Heart left ventricle (tissue), 16 donors: ENCODE data around the gene PLPPR3. TPM values are rescaled to one million over a fixed set of nuclear protein-coding genes. Genes with fewer than 3 reads are reported as not detected.

ENCODE experiments used
- ATAC-seq, 4 donors: fragments of 200-7000 bp; cut with Tn5 transposase; one replicate each; pipeline ENCODE4 v1.9.1; 2020 to 2022; ENCODE audit warnings: moderate library complexity in 4 of 4, mild to moderate bottlenecking in 3 of 4, moderate number of reproducible peaks in 1 of 4
- DNase-seq, 5 donors: peaks; one replicate each; pipeline ENCODE4 v3.0.0-alpha.2; 2020
- H3K27ac ChIP-seq, 12 donors: fragments of 200-600 bp; sonication (generic) in 4 of 12; one replicate each; pipeline versions ENCODE4 v1.5.0 to v1.8.0; 2016 to 2022; ENCODE audit warnings: mild to moderate bottlenecking in 2 of 12
- H3K27me3 ChIP-seq, 9 donors: fragments of 200-600 bp; sonication (generic) in 2 of 9; one replicate each; pipeline versions ENCODE4 v1.5.1 to v1.8.0; 2016 to 2022; ENCODE audit warnings: mild to moderate bottlenecking in 3 of 9
- H3K36me3 ChIP-seq, 9 donors: fragments of 200-600 bp; sonication (generic) in 2 of 9; one replicate each; pipeline versions ENCODE4 v1.5.0 to v1.8.0; 2018 to 2022; ENCODE audit warnings: mild to moderate bottlenecking in 2 of 9
- H3K4me1 ChIP-seq, 12 donors: fragments of 200-600 bp; sonication (generic) in 4 of 12; one replicate each; pipeline versions ENCODE4 v1.5.0 to v1.8.0; 2016 to 2022; ENCODE audit warnings: mild to moderate bottlenecking in 3 of 12
- H3K4me3 ChIP-seq, 12 donors: fragments of 200-600 bp; sonication (generic) in 4 of 12; one replicate each; pipeline versions ENCODE4 v1.5.0 to v1.8.0; 2017 to 2022; ENCODE audit warnings: mild to moderate bottlenecking in 9 of 12, moderate library complexity in 4 of 12
- H3K9me3 ChIP-seq, 12 donors: fragments of 200-600 bp; sonication (generic) in 4 of 12; one replicate each; pipeline versions ENCODE4 v1.5.0 to v1.8.0; 2016 to 2022; ENCODE audit warnings: mild to moderate bottlenecking in 1 of 12
- CTCF ChIP-seq, 12 donors: fragments of 200-600 bp; sonication (generic) in 4 of 12; IDR thresholded peaks; one replicate each; pipeline versions ENCODE4 v1.5.0 to v1.8.0; 2018 to 2022; ENCODE audit warnings: antibody characterized with exemption in 12 of 12, mild to moderate bottlenecking in 5 of 12
- POLR2A ChIP-seq, 2 donors: fragments of 450-650 bp; IDR thresholded peaks; one replicate each; pipeline ENCODE4 v1.6.1; 2017; ENCODE audit warnings: antibody characterized with exemption in 2 of 2, mild to moderate bottlenecking in 2 of 2, moderate library complexity in 2 of 2
- WGBS, 4 donors: extraction: QIAGEN DNeasy Blood & Tissue Kit in 2 of 4; methylation state at CpG; one replicate each; pipeline versions ENCODE4 v1.1.5 to v1.1.7; 2013 to 2018; 5-methylcytosine and 5-hydroxymethylcytosine counted together
- intact Hi-C, 10 donors: fragments of 100-400 bp; cut with DNase I; formaldehyde crosslinking; loops; one replicate each; pipeline versions ENCODE4 v1.11.1 to v1.14.2; 2022
- polyA plus RNA-seq, 2 donors: library from polyadenylated mRNA; stranded (reverse); fragments of 200-250 nt; gene quantifications; one replicate each; pipeline ENCODE4 v1.2.3, GENCODE V29; 2013
- total RNA-seq, 9 donors: library from RNA; depleted of rRNA in 2 of 9; stranded (reverse); fragments of >200 nt in 2 of 9; fragmentation: NEBNext Ultra II Directional in 3 of 9; extraction: Animal tissue kit (Norgen Biotek cat#: 25700) in 3 of 9; gene quantifications; one replicate each; pipeline versions ENCODE4 v1.1.0 to v1.2.4, GENCODE V29; 2016 to 2023
- donor health status: ischemic (EF 13 %, LVEDD 7.1; RV severe dilation, severe dysfunction).
- donor health status: healthy with polysubstance abuse.
- donor health status: DM: no; HTN: yes; CAD: no.
- donor health status: DM: no; HTN: no; CAD: no.
- donor health status: ischemic (EF 25% LVEDD 6.9; RV normal size, moderate dysfunction).
- donor health status: ischemic (EF 25% LVEDD 5.7; RV mildly dilated, moderate dysfunction).
- donor health status: healthy.
- donor health status: DM: yes; HTN: yes; CAD: no.
- donor health status: ischemic (EF 35%, LVEDD 5.7; RV mildly dilated, moderate dysfunction).
- donor health status: nonischemic (EF 11% LVEDD 7.7; RV severe dilation, severe dysfunction).
- donor health status: DM: yes; HTN: yes; CAD: no.
- donor health status: PGD.
- donor health status: ischemic (EF 29% LVEDD 5.4; RV normal size, mild dysfunction).
- donor health status: nonischemic (EF 23%, LVEDD 6.1; RV moderate dilation, normal function).

The PLPPR3 gene
- total and polyA plus RNA-seq, 11 donors, result 0.10 to 0.50 (median 0.14) TPM; not detected in 8

GRCh38 chr19:835210-835810, 13.6 kb upstream of the PLPPR3 start:
- DNase-seq (no peak), ATAC-seq (peak in 2 of 4 donors; percentile 48 to 64)
- Histone ChIP-seq H3K36me3 (no peaks in the 10 kb centered on the region), H3K27me3 (peaks cover 0 to 40% (median 6%) of the 10 kb centered on the region in 9 donors), H3K27ac (no peak overlapping the region), H3K4me1 (peaks cover 0 to 10% (median 0%) of the 10 kb centered on the region in 12 donors), H3K9me3 (no peaks in the 10 kb centered on the region), H3K4me3 (no peak overlapping the region)
- 72 to 80% (median 77%) methylated on average over 31 to 36 of the region's 36 CpGs for WGBS, 4 donors
- TF ChIP-seq POLR2A (IDR thresholded peaks at IDR 0.05), result no peak
- no peak for TF ChIP-seq CTCF (IDR thresholded peaks at IDR 0.05)
- intact Hi-C loops, result no loop called here

- intact Hi-C loops, result no loop called here
- DNase-seq (no peak), ATAC-seq (peak in 1 of 4 donors; percentile 53)
- TF ChIP-seq CTCF (IDR thresholded peaks at IDR 0.05) (no peak), POLR2A (IDR thresholded peaks at IDR 0.05) (no peak)
- H3K4me3 ChIP-seq, result no peak overlapping the region
- peaks cover 0 to 5% (median 0%) of the 10 kb centered on the region in 12 donors for H3K4me1 ChIP-seq
- H3K27ac ChIP-seq, result no peak overlapping the region
- 48 to 59% (median 54%) methylated on average over 24 of the region's 24 CpGs for WGBS, 4 donors
- no peaks in the 10 kb centered on the region for H3K9me3 ChIP-seq
- H3K36me3 ChIP-seq, result no peaks in the 10 kb centered on the region
- H3K27me3 ChIP-seq, result peaks cover 0 to 47% (median 6%) of the 10 kb centered on the region in 9 donors
These were observed 12.5 kb upstream of the PLPPR3 start for GRCh38 chr19:834216-834615.

- Histone ChIP-seq H3K27ac (no peak overlapping the region), H3K4me1 (peaks cover 0 to 8% (median 0%) of the 10 kb centered on the region in 12 donors), H3K9me3 (no peaks in the 10 kb centered on the region), H3K4me3 (no peak overlapping the region), H3K27me3 (peaks cover 0 to 34% (median 6%) of the 10 kb centered on the region in 9 donors), H3K36me3 (no peaks in the 10 kb centered on the region)
- ATAC-seq, result no peak
- DNase-seq, result no peak
- WGBS, 4 donors, result 62 to 76% (median 67%) methylated on average over 19 to 38 of the region's 38 CpGs
- TF ChIP-seq POLR2A (IDR thresholded peaks at IDR 0.05), result no peak
- no peak for TF ChIP-seq CTCF (IDR thresholded peaks at IDR 0.05)
- intact Hi-C loops, result no loop called here
These were observed 9.9 kb upstream of the PLPPR3 start for GRCh38 chr19:831407-832369.

- H3K36me3 ChIP-seq, result no peaks in the 10 kb centered on the region
- DNase-seq (no peak), ATAC-seq (no peak)
- intact Hi-C loops, result no loop called here
- H3K27ac ChIP-seq, result no peak overlapping the region
- 64 to 80% (median 75%) methylated on average over 12 to 18 of the region's 18 CpGs for WGBS, 4 donors
- peaks cover 0 to 23% (median 6%) of the 10 kb centered on the region in 9 donors for H3K27me3 ChIP-seq
- H3K4me3 ChIP-seq, result no peak overlapping the region
- H3K9me3 ChIP-seq, result no peaks in the 10 kb centered on the region
- TF ChIP-seq POLR2A (IDR thresholded peaks at IDR 0.05), result no peak
- no peak for TF ChIP-seq CTCF (IDR thresholded peaks at IDR 0.05)
- H3K4me1 ChIP-seq, result peaks cover 0 to 8% (median 0%) of the 10 kb centered on the region in 12 donors
These were observed 7.5 kb upstream of the PLPPR3 start for GRCh38 chr19:829129-829758.
